Upper lobe of right lung (tissue), 1 donor: ENCODE measurements around the gene ITGB6. TPM values are rescaled to one million over a fixed set of nuclear protein-coding genes. Genes with fewer than 3 reads are reported as not detected.
"Not testable (repeated sequence)": the region's sequence is repeated elsewhere in the genome, so short reads cannot be mapped to it uniquely, and the experiment has no call there.

Source experiments
- ATAC-seq: fragments of 200-7000 bp; cut with Tn5 transposase; one replicate; pipeline ENCODE4 v1.9.1; 2020; ENCODE audit warnings: mild to moderate bottlenecking, moderate library complexity
- DNase-seq: peaks from one replicate; pipeline ENCODE4 v3.0.0-alpha.2; 2020
- H3K27ac ChIP-seq: fragments of 200-600 bp; one replicate; pipeline ENCODE4 v1.8.0; 2022
- H3K27me3 ChIP-seq: fragments of 200-600 bp; one replicate; pipeline ENCODE4 v1.8.0; 2022; ENCODE audit warnings: mild to moderate bottlenecking
- H3K36me3 ChIP-seq: fragments of 200-600 bp; one replicate; pipeline ENCODE4 v1.8.0; 2022
- H3K4me1 ChIP-seq: fragments of 200-600 bp; one replicate; pipeline ENCODE4 v1.8.0; 2022
- H3K4me3 ChIP-seq: fragments of 200-600 bp; one replicate; pipeline ENCODE4 v1.8.0; 2022; ENCODE audit warnings: mild to moderate bottlenecking
- H3K9me3 ChIP-seq: fragments of 200-600 bp; one replicate; pipeline ENCODE4 v1.8.0; 2022
- CTCF ChIP-seq: fragments of 200-600 bp; IDR thresholded peaks from one replicate; pipeline ENCODE4 v1.8.0; 2022; ENCODE audit warnings: antibody characterized with exemption
- intact Hi-C: fragments of 100-400 bp; cut with DNase I; formaldehyde crosslinking; loops from one replicate; pipeline ENCODE4 v1.11.0; 2022
- total RNA-seq: library from RNA; stranded (reverse); fragmentation: NEBNext Ultra II Directional; extraction: Animal tissue kit (Norgen Biotek cat#: 25700); gene quantifications from one replicate; pipeline ENCODE4 v1.2.1, GENCODE V29; 2021
- donor health status: DM: no; HTN: yes; CAD: no; lungs with severe emphysema.

Gene ITGB6
- total RNA-seq, 1 donor from 2014 or later: 109 TPM

GRCh38 chr2:160132761-160133160 lies 67.3 kb downstream of the ITGB6 start:
- Histone ChIP-seq H3K27me3 (no peaks in the 10 kb centered on the region), H3K36me3 (no peaks in the 10 kb centered on the region), H3K9me3 (no peaks in the 10 kb centered on the region), H3K4me1 (no peaks in the 10 kb centered on the region), H3K27ac (no peak overlapping the region), H3K4me3 (no peak overlapping the region)
- intact Hi-C loops: no loop called here
- no peak for TF ChIP-seq CTCF
- DNase-seq (no peak), ATAC-seq (no peak)

- no peak for ATAC-seq
- Histone ChIP-seq H3K9me3 (no peaks in the 10 kb centered on the region), H3K36me3 (peaks cover 5% of the 10 kb centered on the region), H3K27me3 (no peaks in the 10 kb centered on the region), H3K4me3 (no peak overlapping the region), H3K4me1 (no peaks in the 10 kb centered on the region), H3K27ac (no peak overlapping the region)
- TF ChIP-seq CTCF: no peak
- intact Hi-C loops: no loop called here
- DNase-seq: no peak
These were observed 73.3 kb downstream of the ITGB6 start for GRCh38 chr2:160126756-160127155.

- Histone ChIP-seq H3K4me3 (no peak overlapping the region), H3K9me3 (no peaks in the 10 kb centered on the region), H3K27me3 (no peaks in the 10 kb centered on the region), H3K27ac (no peak overlapping the region), H3K4me1 (no peaks in the 10 kb centered on the region), H3K36me3 (peaks cover 5% of the 10 kb centered on the region)
- intact Hi-C loops: no loop called here
- ATAC-seq (no peak), DNase-seq (no peak)
- TF ChIP-seq CTCF: no peak
These were observed 73.8 kb downstream of the ITGB6 start for GRCh38 chr2:160126315-160126714.

GRCh38 chr2:160125828-160126227 lies 74.2 kb downstream of the ITGB6 start:
- no peaks in the 10 kb centered on the region for H3K27me3 ChIP-seq
- DNase-seq (no peak), ATAC-seq (no peak)
- no peaks in the 10 kb centered on the region for H3K9me3 ChIP-seq
- H3K4me1 ChIP-seq: no peaks in the 10 kb centered on the region
- TF ChIP-seq CTCF: no peak
- intact Hi-C loops: no loop called here
- H3K4me3 ChIP-seq: no peak overlapping the region
- peaks cover 5% of the 10 kb centered on the region for H3K36me3 ChIP-seq
- no peak overlapping the region for H3K27ac ChIP-seq

GRCh38 chr2:160125366-160125765 lies 74.7 kb downstream of the ITGB6 start:
- H3K36me3 ChIP-seq: peaks cover 5% of the 10 kb centered on the region
- no peak for TF ChIP-seq CTCF
- intact Hi-C loops: no loop called here
- H3K4me1 ChIP-seq: no peaks in the 10 kb centered on the region
- no peaks in the 10 kb centered on the region for H3K27me3 ChIP-seq
- no peaks in the 10 kb centered on the region for H3K9me3 ChIP-seq
- ATAC-seq (no peak), DNase-seq (no peak)
- no peak overlapping the region for H3K4me3 ChIP-seq
- H3K27ac ChIP-seq: no peak overlapping the region

- Histone ChIP-seq H3K27ac (no peak overlapping the region), H3K27me3 (no peaks in the 10 kb centered on the region), H3K4me3 (no peak overlapping the region), H3K9me3 (no peaks in the 10 kb centered on the region), H3K36me3 (peaks cover 5% of the 10 kb centered on the region), H3K4me1 (no peaks in the 10 kb centered on the region)
- intact Hi-C loops: no loop called here
- DNase-seq (no peak), ATAC-seq (no peak)
- no peak for TF ChIP-seq CTCF
These were observed 75.5 kb downstream of the ITGB6 start for GRCh38 chr2:160124571-160124970.

GRCh38 chr2:160114721-160115120 lies 85.4 kb downstream of the ITGB6 start:
- H3K4me3 ChIP-seq, H3K4me1 ChIP-seq, ATAC-seq, H3K27ac ChIP-seq, intact Hi-C loops, DNase-seq, H3K36me3 ChIP-seq, H3K9me3 ChIP-seq, H3K27me3 ChIP-seq: not testable (repeated sequence)
